ENCODE data around the gene ENTHD1. TPM values are rescaled to one million over a fixed set of nuclear protein-coding genes. Genes with fewer than 3 reads are reported as not detected.

ENTHD1 gene
- total RNA-seq, 4 donors from 2014 or later: not detected

- TF ChIP-seq POLR2A (IDR thresholded peaks at IDR 0.05) (no peak), CTCF (IDR thresholded peaks at IDR 0.05) (no peak)
- WGBS, 2 donors: 72 to 80% methylated on average over 8 of the region's 8 CpGs
- DNase-seq (ENCODE audit: low spot score in 2 of 2): peak in 1 of 2 donors; percentile 80
- intact Hi-C loops (cut with DNase I; ENCODE audit: low total_unique reads): no loop called here
- H3K4me3 ChIP-seq (ENCODE audit: low read depth, poor library complexity, severe bottlenecking): no peak overlapping the region
These were observed 174.6 kb downstream of the ENTHD1 start for GRCh38 chr22:39718921-39719475.

- 51 to 71% methylated on average over 7 of the region's 7 CpGs for WGBS, 2 donors
- H3K4me3 ChIP-seq (ENCODE audit: low read depth, poor library complexity, severe bottlenecking): no peak overlapping the region
These were observed 175.4 kb downstream of the ENTHD1 start for GRCh38 chr22:39718206-39718605.

GRCh38 chr22:39717099-39717498 is 176.5 kb downstream of the ENTHD1 start:
- no peak overlapping the region for H3K4me3 ChIP-seq (ENCODE audit: low read depth, poor library complexity, severe bottlenecking)
- intact Hi-C loops (cut with DNase I; ENCODE audit: low total_unique reads): no loop called here
- TF ChIP-seq POLR2A (IDR thresholded peaks at IDR 0.05) (no peak), CTCF (IDR thresholded peaks at IDR 0.05) (no peak)
- no peak for DNase-seq (ENCODE audit: low spot score in 2 of 2)
- 62 to 66% methylated on average over 8 of the region's 8 CpGs for WGBS, 2 donors

More at GRCh38 chr22:39718206-39718605, 175.4 kb downstream of the ENTHD1 start:
- no peak for DNase-seq (ENCODE audit: low spot score in 2 of 2)
- intact Hi-C loops (cut with DNase I; ENCODE audit: low total_unique reads): no loop called here
- TF ChIP-seq CTCF (IDR thresholded peaks at IDR 0.05): no peak

- 84 to 90% methylated on average over 10 of the region's 10 CpGs for WGBS, 2 donors
- no peak for TF ChIP-seq CTCF (IDR thresholded peaks at IDR 0.05)
- TF ChIP-seq POLR2A (IDR thresholded peaks at IDR 0.05): no peak
- no peak overlapping the region for H3K4me3 ChIP-seq (ENCODE audit: low read depth, poor library complexity, severe bottlenecking)
- no peak for DNase-seq (ENCODE audit: low spot score in 2 of 2)
- intact Hi-C loops (cut with DNase I; ENCODE audit: low total_unique reads): no loop called here
These were observed 177.0 kb downstream of the ENTHD1 start for GRCh38 chr22:39716534-39716933.

- no peak for TF ChIP-seq POLR2A (IDR thresholded peaks at IDR 0.05)
- TF ChIP-seq CTCF (IDR thresholded peaks at IDR 0.05): no peak
- WGBS, 2 donors: 70 to 74% methylated on average over 24 to 25 of the region's 25 CpGs
- intact Hi-C loops (cut with DNase I; ENCODE audit: low total_unique reads): no loop called here
- no peak overlapping the region for H3K4me3 ChIP-seq (ENCODE audit: low read depth, poor library complexity, severe bottlenecking)
- no peak for DNase-seq (ENCODE audit: low spot score in 2 of 2)
These were observed 177.6 kb downstream of the ENTHD1 start for GRCh38 chr22:39715778-39716495.
